ENCODE data around the gene CLDN7. TPM values are rescaled to one million over a fixed set of nuclear protein-coding genes. Genes with fewer than 3 reads are reported as not detected.

Gene CLDN7
- total RNA-seq, 2 donors from 2014 or later, result 0.55 to 1.5 TPM

- no peak for ATAC-seq
- DNase-seq (ENCODE audit: low spot score in 2 of 2), result no peak
- Mint-ChIP-seq H3K36me3 (peaks cover 34 to 39% of the 10 kb centered on the region in 2 donors), H3K9me3 (no peaks in the 10 kb centered on the region), H3K27ac (peak overlapping the region in 1 of 2 donors; percentile 91)
Observed at GRCh38 chr17:7235693-7236665, 26.3 kb downstream of the CLDN7 start.

DNA sequence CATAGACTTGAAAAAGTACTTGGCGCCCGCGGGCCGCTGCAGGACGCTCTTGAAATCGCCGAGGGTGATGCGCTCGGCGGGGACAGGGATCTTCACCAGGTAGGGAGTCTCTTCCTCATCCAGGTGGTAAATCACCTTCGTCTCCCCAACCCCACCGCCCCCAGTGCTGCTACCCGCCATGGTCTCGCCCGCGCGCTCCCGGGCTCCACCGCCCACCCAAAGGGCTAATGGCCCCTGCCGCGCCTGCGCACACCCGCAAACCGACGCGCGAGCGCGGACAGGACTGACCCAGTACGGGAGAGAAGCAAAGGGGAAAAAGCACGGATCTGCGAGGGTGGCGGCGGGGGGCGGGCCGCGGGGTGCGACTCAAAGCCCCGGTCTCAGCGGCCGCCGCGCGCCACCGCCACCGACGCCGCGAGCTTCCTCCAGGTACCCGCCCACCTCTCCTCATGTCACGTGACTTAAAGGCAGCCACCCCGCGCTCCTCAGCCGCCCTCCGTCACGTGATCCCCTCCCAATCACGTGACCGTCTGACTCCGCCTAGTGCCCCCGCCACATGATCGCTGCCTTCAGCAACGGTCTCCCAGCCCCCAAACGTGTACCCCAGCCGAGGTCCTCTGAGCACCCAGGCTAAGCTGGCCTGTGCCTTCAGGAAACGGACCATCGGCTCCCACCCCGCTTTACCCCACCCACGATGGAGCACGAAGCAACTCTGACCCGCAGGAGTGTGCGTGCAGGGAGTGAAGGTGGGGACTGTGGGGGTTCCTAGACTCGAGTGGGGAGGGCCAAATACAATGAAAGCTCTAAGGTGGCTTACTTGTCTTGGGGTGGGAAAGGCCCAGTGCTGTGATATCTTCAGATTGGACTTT lies 28.0 kb downstream of the CLDN7 start, which contains the start of gene DVL2:
TSS of gene DVL2 (minus strand) at position 435 of the 869 bp plus-strand sequence. CDS start at position 180, 255 bp downstream.
- Mint-ChIP-seq H3K27ac (peak within 1 kb of the TSS; percentile 92 to 97), H3K9me3 (no peaks in the 10 kb centered on the region), H3K36me3 (peaks cover 28 to 43% of the 10 kb centered on the region in 2 donors)
- peak; percentile 92 to 96 for DNase-seq (ENCODE audit: low spot score in 2 of 2)
- peak; percentile 62 to 63 for ATAC-seq

DNA sequence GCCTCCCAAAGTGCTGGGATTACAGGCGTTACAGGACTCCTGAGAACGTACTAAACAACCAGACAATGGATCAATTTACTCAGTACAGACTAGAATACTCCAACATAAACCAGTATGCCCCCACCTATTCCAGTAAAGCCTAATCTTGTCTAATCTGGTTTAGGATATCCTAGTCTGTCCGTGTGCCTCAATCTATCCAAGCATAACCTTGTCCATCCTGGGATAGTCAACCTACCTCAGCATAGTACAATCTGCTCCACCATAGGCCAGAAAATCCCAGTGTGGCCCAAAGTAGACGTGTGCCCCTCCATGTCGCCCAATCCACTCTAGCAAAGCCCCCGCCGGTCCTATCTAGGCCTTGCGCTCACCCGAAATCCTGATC lies 28.6 kb downstream of the CLDN7 start:
- ATAC-seq, result peak; percentile 1 to 17
- peak overlapping the region; percentile 90 to 92 for H3K27ac Mint-ChIP-seq
- peaks cover 28 to 43% of the 10 kb centered on the region in 2 donors for H3K36me3 Mint-ChIP-seq
- no peaks in the 10 kb centered on the region for H3K9me3 Mint-ChIP-seq
- DNase-seq (ENCODE audit: low spot score in 2 of 2), result peak in 1 of 2 donors; percentile 28

GRCh38 chr17:7232114-7232513 lies 30.2 kb downstream of the CLDN7 start:
- no peak for DNase-seq (ENCODE audit: low spot score in 2 of 2)
- peaks cover 32 to 48% of the 10 kb centered on the region in 2 donors for H3K36me3 Mint-ChIP-seq
- no peaks in the 10 kb centered on the region for H3K9me3 Mint-ChIP-seq
- ATAC-seq, result no peak
- peak overlapping the region in 1 of 2 donors; percentile 18 for H3K27ac Mint-ChIP-seq

DNA sequence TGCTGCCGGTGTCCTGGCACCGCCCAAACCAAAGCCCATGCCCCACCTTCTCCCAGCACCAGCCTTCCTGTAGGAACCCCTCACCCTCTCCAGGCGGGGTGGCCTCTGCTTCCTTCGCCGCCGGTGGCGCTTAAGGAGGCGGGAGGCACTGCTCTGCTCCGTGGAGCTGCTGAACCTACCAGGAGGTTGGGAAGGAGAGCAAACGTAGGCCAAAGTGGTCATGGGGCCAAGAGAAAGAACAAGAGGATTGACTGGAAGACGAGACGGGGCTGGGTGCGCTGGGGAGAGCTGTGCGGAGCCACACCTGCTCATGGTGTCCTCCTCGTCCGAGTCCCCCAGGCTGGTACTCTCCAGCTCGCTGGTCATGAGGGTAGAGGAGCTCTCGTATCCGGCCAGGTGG lies 32.8 kb downstream of the CLDN7 start:
- DNase-seq (ENCODE audit: low spot score in 2 of 2) (no peak), ATAC-seq (no peak)
- no peaks in the 10 kb centered on the region for H3K9me3 Mint-ChIP-seq
- peaks cover 25 to 36% of the 10 kb centered on the region in 2 donors for H3K36me3 Mint-ChIP-seq
- H3K27ac Mint-ChIP-seq, result no peak overlapping the region

GRCh38 chr17:7228920-7229319 lies 33.4 kb downstream of the CLDN7 start:
- Mint-ChIP-seq H3K9me3 (no peaks in the 10 kb centered on the region), H3K27ac (no peak overlapping the region), H3K36me3 (peaks cover 23 to 37% of the 10 kb centered on the region in 2 donors)
- ATAC-seq, result no peak
- DNase-seq (ENCODE audit: low spot score in 2 of 2), result no peak

- DNase-seq (ENCODE audit: low spot score in 2 of 2), result no peak
- H3K36me3 Mint-ChIP-seq, result peaks cover 8 to 28% of the 10 kb centered on the region in 2 donors
- peak in 1 of 2 donors; percentile 7 for ATAC-seq
- H3K9me3 Mint-ChIP-seq, result no peaks in the 10 kb centered on the region
- peak overlapping the region in 1 of 2 donors; percentile 59 for H3K27ac Mint-ChIP-seq
Observed at GRCh38 chr17:7226721-7227710, 35.3 kb downstream of the CLDN7 start.

DNA sequence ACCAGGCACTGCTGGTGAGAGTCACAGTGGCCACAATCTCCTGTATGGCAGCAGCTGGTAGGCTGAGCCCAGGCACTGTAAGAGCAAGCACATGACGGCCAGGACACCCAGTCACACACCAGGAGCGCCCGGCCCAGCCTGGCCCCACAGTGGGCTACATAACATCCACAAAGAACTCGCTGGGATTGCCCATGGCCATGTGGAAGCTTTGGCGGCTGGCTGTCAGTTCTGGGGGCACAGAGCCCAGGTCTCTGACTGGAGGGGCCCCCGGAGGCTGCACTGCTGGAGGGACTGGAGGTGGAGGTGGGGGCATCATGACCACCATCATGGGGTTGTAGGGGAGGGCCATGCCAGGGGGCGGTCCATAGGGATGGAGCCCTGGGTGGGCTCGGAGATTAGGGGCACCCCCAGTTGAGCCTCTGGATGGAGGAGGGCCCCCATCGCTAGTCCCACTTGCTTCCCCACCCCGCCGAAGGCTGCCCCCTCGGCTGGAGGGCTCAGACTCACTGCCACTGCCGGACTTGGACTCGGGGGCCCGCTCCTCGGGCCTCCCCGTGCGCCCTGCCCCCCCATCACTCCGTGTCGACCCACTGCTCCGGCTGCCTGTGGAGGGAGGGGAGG lies 36.5 kb downstream of the CLDN7 start:
- Mint-ChIP-seq H3K36me3 (peaks cover 14 to 32% of the 10 kb centered on the region in 2 donors), H3K9me3 (no peaks in the 10 kb centered on the region), H3K27ac (peak overlapping the region in 1 of 2 donors; percentile 59)
- no peak for ATAC-seq
- DNase-seq (ENCODE audit: low spot score in 2 of 2), result no peak

GRCh38 chr17:7224661-7225111 lies 37.6 kb downstream of the CLDN7 start:
- Mint-ChIP-seq H3K36me3 (peaks cover 20 to 43% of the 10 kb centered on the region in 2 donors), H3K27ac (no peak overlapping the region), H3K9me3 (no peaks in the 10 kb centered on the region)
- no peak for ATAC-seq
- no peak for DNase-seq (ENCODE audit: low spot score in 2 of 2)

DNA sequence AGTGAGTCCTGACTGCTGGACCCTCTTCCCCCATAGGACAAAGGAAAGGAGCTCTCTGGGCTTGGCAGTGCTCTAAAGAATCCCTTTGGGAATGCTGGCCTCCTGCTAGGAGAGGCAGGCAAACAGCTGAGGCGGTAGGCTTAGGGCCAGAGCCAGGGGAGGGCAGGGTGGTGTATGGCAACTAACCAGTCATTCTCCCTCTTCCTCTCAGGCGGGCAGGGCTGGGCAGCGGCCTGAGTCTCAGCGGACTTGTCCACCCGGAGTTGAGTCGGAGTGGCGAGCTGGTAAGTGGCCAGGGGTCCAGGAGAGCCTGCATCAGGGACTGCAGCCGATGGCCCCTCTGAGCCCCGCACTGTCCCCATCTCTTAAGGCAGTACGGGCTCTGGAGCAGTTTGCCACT lies 38.2 kb downstream of the CLDN7 start:
- Mint-ChIP-seq H3K27ac (no peak overlapping the region), H3K9me3 (no peaks in the 10 kb centered on the region), H3K36me3 (peaks cover 20 to 41% of the 10 kb centered on the region in 2 donors)
- DNase-seq (ENCODE audit: low spot score in 2 of 2) (no peak), ATAC-seq (no peak)

GRCh38 chr17:7223375-7223774 lies 38.9 kb downstream of the CLDN7 start:
- DNase-seq (ENCODE audit: low spot score in 2 of 2) (no peak), ATAC-seq (no peak)
- Mint-ChIP-seq H3K9me3 (no peaks in the 10 kb centered on the region), H3K36me3 (peaks cover 20 to 36% of the 10 kb centered on the region in 2 donors), H3K27ac (peak overlapping the region; percentile 1 to 10)

DNA sequence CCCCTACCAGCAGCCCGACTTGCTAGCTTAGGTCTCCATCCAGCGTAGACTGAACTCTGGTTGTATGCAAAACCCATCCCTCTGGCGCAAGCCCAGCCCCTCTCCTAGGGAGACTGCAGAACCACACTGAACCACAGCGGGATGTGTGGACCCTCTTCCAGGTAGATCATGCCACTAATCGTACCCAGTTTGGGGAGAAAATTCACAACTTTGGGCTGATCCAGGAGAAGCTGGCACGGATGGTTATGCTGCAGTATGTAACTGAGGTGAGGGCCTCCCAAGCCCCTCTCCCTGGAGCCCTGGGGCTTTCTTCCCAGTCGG lies 39.3 kb downstream of the CLDN7 start:
- no peaks in the 10 kb centered on the region for H3K9me3 Mint-ChIP-seq
- no peak overlapping the region for H3K27ac Mint-ChIP-seq
- peaks cover 16 to 32% of the 10 kb centered on the region in 2 donors for H3K36me3 Mint-ChIP-seq
- ATAC-seq (no peak), DNase-seq (ENCODE audit: low spot score in 2 of 2) (no peak)

DNA sequence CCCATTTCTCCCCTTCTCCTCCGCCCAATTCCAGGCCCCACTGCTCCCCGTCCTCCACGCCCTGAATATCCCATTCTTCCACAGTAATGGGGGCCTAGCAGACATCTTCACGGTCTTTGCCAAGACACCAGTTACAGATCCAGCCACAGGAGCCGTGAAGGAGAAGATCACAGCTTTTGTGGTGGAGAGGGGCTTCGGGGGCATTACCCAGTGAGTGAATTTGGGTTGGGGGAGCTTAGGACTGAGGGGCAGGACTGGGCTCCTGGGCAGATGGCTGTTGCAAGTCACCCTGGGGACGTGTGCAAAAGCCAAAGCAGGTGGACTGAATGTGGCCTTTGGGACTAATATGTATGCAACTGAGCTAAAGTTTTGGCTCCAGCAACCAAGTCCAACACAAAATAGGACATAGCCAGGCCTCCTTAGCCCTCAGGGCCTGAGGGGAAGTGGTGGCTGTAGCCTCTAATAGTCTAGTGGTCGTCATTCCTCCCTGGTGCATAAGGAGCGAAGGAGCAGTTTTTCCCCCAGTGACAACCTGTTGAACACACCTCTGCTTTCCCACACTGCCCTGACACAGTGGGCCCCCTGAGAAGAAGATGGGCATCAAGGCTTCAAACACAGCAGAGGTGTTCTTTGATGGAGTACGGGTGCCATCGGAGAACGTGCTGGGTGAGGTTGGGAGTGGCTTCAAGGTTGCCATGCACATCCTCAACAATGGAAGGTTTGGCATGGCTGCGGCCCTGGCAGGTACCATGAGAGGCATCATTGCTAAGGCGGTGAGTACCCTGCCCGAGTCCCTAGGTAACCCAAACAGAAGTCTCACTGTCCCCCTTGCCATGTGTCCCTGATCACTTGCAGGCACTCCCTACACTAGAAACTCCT lies 39.9 kb downstream of the CLDN7 start:
- H3K36me3 Mint-ChIP-seq, result peaks cover 14 to 29% of the 10 kb centered on the region in 2 donors
- ATAC-seq (no peak), DNase-seq (ENCODE audit: low spot score in 2 of 2) (no peak)
- peak overlapping the region in 1 of 2 donors; percentile 72 for H3K27ac Mint-ChIP-seq
- H3K9me3 Mint-ChIP-seq, result no peaks in the 10 kb centered on the region

DNA sequence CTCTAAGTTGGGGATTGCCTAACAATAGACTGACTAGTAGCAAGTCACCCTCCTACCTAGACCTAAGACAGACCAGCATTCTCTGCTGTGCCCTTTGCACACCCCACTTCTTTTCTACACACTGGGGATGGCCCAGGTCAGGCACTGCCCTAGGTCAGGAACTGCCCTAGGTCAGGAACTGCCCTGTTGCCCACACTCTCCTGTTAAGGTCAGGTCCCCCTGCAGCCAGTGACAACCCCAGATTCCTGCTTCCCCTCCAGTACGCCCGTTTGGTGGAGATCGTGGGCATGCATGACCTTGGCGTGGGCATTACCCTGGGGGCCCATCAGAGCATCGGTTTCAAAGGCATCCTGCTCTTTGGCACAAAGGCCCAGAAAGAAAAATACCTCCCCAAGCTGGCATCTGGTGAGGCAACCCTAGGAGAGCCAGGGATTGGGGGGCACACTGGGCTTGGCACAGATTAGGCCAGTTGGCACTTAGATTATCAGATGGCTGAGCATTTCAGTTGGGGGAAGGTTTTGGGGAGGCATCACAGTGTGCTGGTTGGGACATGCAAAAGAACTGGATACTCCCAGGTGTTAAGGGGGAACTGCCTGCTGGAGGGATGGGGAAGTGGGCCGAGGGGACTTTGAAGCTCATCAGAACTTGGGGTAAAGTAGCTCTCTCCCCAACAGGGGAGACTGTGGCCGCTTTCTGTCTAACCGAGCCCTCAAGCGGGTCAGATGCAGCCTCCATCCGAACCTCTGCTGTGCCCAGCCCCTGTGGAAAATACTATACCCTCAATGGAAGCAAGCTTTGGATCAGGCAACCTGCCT lies 40.8 kb downstream of the CLDN7 start:
- H3K9me3 Mint-ChIP-seq, result no peaks in the 10 kb centered on the region
- DNase-seq (ENCODE audit: low spot score in 2 of 2), result no peak
- peaks cover 14 to 29% of the 10 kb centered on the region in 2 donors for H3K36me3 Mint-ChIP-seq
- peak overlapping the region; percentile 89 to 92 for H3K27ac Mint-ChIP-seq
- no peak for ATAC-seq

All from activated naive CD4-positive, alpha-beta T cell treated with anti-CD3 and anti-CD28 coated beads, Interleukin-2, amount 50 U/mL, for 72 hours (primary cell).